ENCODE results near the gene PLEKHA7. TPM values are rescaled to one million over a fixed set of nuclear protein-coding genes. Genes with fewer than 3 reads are reported as not detected.

Gene PLEKHA7
- total and polyA plus RNA-seq, 2 of the 13 experiments (the other 11 are each of a cell fraction or from before 2014, with no cell fraction given): 17.5 to 18.7 TPM

- TF ChIP-seq ATF5 (CRISPR knock-in tag; IDR thresholded peaks at IDR 0.05; ENCODE audit: low read depth): no peak
- TF ChIP-seq ZBTB37 (CRISPR knock-in tag; IDR thresholded peaks at IDR 0.05): peak; percentile 75
- TF ChIP-seq ZNF792 (CRISPR knock-in tag; IDR thresholded peaks at IDR 0.05): peak; percentile 79
- TF ChIP-seq TFDP2 (CRISPR knock-in tag; IDR thresholded peaks at IDR 0.05): peak; percentile 34; the same call in 1 of the 2 replicates
- TF ChIP-seq FOXA1 (IDR thresholded peaks at IDR 0.05): no peak
- TF ChIP-seq FOXA1 (CRISPR knock-in tag; IDR thresholded peaks at IDR 0.05): peak; percentile 76
- TF ChIP-seq POGZ (CRISPR knock-in tag; IDR thresholded peaks at IDR 0.05): peak; percentile 45; the same call in 1 of the 2 replicates
- peak; percentile 78; the same call in 1 of the 2 replicates for TF ChIP-seq ZNF770 (CRISPR knock-in tag; IDR thresholded peaks at IDR 0.05)
- peak; percentile 86 for TF ChIP-seq ZBTB25 (CRISPR knock-in tag; IDR thresholded peaks at IDR 0.05)
- TF ChIP-seq SIX1 (CRISPR knock-in tag; IDR thresholded peaks at IDR 0.05; ENCODE audit: borderline replicate concordance): 0 out of 2 replicates have a peak, but pooled peaks have one; percentile 5
- no peak for TF ChIP-seq SP1 (IDR thresholded peaks at IDR 0.05)
- TF ChIP-seq SP1 (CRISPR knock-in tag; IDR thresholded peaks at IDR 0.05): no peak
- TF ChIP-seq ZNF430 (CRISPR knock-in tag; IDR thresholded peaks at IDR 0.05): peak; percentile 61; the same call in 1 of the 2 replicates
- TF ChIP-seq ZNF512 (CRISPR knock-in tag; IDR thresholded peaks at IDR 0.05): no peak
- peak; percentile 53; the same call in 1 of the 2 replicates for TF ChIP-seq ZNF878 (CRISPR knock-in tag; IDR thresholded peaks at IDR 0.05)
- TF ChIP-seq TBX3 (IDR thresholded peaks at IDR 0.05; ENCODE audit: borderline replicate concordance): peak; percentile 23; the same call in 1 of the 2 replicates
- no peak for TF ChIP-seq KDM5A (IDR thresholded peaks at IDR 0.05; ENCODE audit: borderline replicate concordance, low read length)
- no peak for TF ChIP-seq ARHGAP35 (CRISPR knock-in tag; IDR thresholded peaks at IDR 0.05; ENCODE audit: borderline replicate concordance)
- TF ChIP-seq HOXA5 (CRISPR knock-in tag; IDR thresholded peaks at IDR 0.05): no peak
Observed at GRCh38 chr11:17012712-17013547, 1.3 kb downstream of the PLEKHA7 start (continued).
